H9 (cell line): Measurements from ENCODE around the gene DNAJC7. TPM values are rescaled to one million over a fixed set of nuclear protein-coding genes. Genes with fewer than 3 reads are reported as not detected.

ENCODE experiments used
- DNase-seq: peaks from one replicate; pipeline ENCODE4 v3.0.0-alpha.2; 2017
- H2AFZ ChIP-seq: one replicate; pipeline ENCODE4 v1.6.1; 2013; ENCODE audit warnings: mild to moderate bottlenecking, low read length, control low read depth, moderate library complexity
- H2AK5ac ChIP-seq: 2 replicates; pipeline ENCODE4 v1.6.1; 2013; ENCODE audit warnings: low read length, control low read depth, mixed read lengths; ENCODE audit not compliant: insufficient read length
- H2BK120ac ChIP-seq: one replicate; pipeline ENCODE4 v1.6.1; 2013; ENCODE audit warnings: low read depth, mild to moderate bottlenecking, low read length, control low read depth, inconsistent platforms; ENCODE audit not compliant: poor library complexity, severe bottlenecking
- H2BK12ac ChIP-seq: 2 replicates; pipeline ENCODE4 v1.6.1; 2013; ENCODE audit warnings: low read length, control low read depth, mixed read lengths, low read depth; ENCODE audit not compliant: insufficient read length
- H2BK15ac ChIP-seq: 2 replicates; pipeline ENCODE4 v1.6.1; 2013; ENCODE audit warnings: low read depth, low read length, control low read depth
- H2BK20ac ChIP-seq: one replicate; pipeline ENCODE4 v1.6.1; 2013; ENCODE audit warnings: low read depth, mild to moderate bottlenecking, low read length, control low read depth, inconsistent platforms; ENCODE audit not compliant: poor library complexity, severe bottlenecking
- H2BK5ac ChIP-seq: 2 replicates; pipeline ENCODE4 v1.6.1; 2013; ENCODE audit warnings: low read length, control low read depth, mixed read lengths; ENCODE audit not compliant: insufficient read length
- H3K14ac ChIP-seq: 2 replicates; pipeline ENCODE4 v1.6.1; 2013; ENCODE audit warnings: low read length, control low read depth; ENCODE audit not compliant: insufficient read depth
- H3K18ac ChIP-seq: 2 replicates; pipeline ENCODE4 v1.6.1; 2013; ENCODE audit warnings: low read depth, mild to moderate bottlenecking, mixed read lengths, low read length, control low read depth; ENCODE audit not compliant: insufficient read length
- H3K23ac ChIP-seq: 2 replicates; pipeline ENCODE4 v1.6.1; 2013; ENCODE audit warnings: low read length, control low read depth, mixed read lengths, low read depth; ENCODE audit not compliant: insufficient read length
- H3K23me2 ChIP-seq: 2 replicates; pipeline ENCODE4 v1.6.1; 2013; ENCODE audit warnings: low read depth, mild to moderate bottlenecking, mixed read lengths, low read length, control low read depth; ENCODE audit not compliant: insufficient read length, poor library complexity, severe bottlenecking
- H3K27ac ChIP-seq: 2 replicates; pipeline ENCODE4 v1.5.1; 2013; ENCODE audit warnings: low read length, control low read depth, mixed read lengths, low read depth; ENCODE audit not compliant: insufficient read length
- H3K27me3 ChIP-seq: 2 replicates; pipeline ENCODE4 v1.6.1; 2013; ENCODE audit warnings: low read length, control low read depth, inconsistent platforms; ENCODE audit not compliant: insufficient read depth
- H3K4ac ChIP-seq: 2 replicates; pipeline ENCODE4 v1.6.1; 2013; ENCODE audit warnings: low read depth, mild to moderate bottlenecking, control low read depth, inconsistent platforms, low read length, moderate library complexity
- H3K4me1 ChIP-seq: 2 replicates; pipeline ENCODE4 v1.6.1; 2013; ENCODE audit warnings: low read length, control low read depth, inconsistent platforms; ENCODE audit not compliant: insufficient read depth
- H3K4me2 ChIP-seq: 2 replicates; pipeline ENCODE4 v1.6.1; 2013; ENCODE audit warnings: low read length, control low read depth, mixed read lengths; ENCODE audit not compliant: insufficient read length, insufficient read depth
- H3K56ac ChIP-seq: 2 replicates; pipeline ENCODE4 v1.6.1; 2013; ENCODE audit warnings: low read depth, mild to moderate bottlenecking, mixed read lengths, low read length, control low read depth; ENCODE audit not compliant: insufficient read length
- H3K79me1 ChIP-seq: 2 replicates; pipeline ENCODE4 v1.6.1; 2013; ENCODE audit warnings: low read depth, mild to moderate bottlenecking, moderate library complexity, low read length, control low read depth, inconsistent platforms; ENCODE audit not compliant: insufficient read depth, poor library complexity, severe bottlenecking
- H3K79me2 ChIP-seq: 2 replicates; pipeline ENCODE4 v1.6.1; 2013; ENCODE audit warnings: low read length, control low read depth, inconsistent platforms; ENCODE audit not compliant: insufficient read depth
- H3K9ac ChIP-seq: 2 replicates; pipeline ENCODE4 v1.6.1; 2013; ENCODE audit warnings: low read length, control low read depth, mixed read lengths; ENCODE audit not compliant: insufficient read length; ENCODE audit errors: extremely low read depth
- H3K9me3 ChIP-seq: one replicate; pipeline ENCODE4 v1.6.1; 2013; ENCODE audit warnings: low read depth, low read length, inconsistent platforms; ENCODE audit not compliant: control insufficient read depth
- H3T11ph ChIP-seq: one replicate; pipeline ENCODE4 v1.6.1; 2013; ENCODE audit warnings: mild to moderate bottlenecking, low read length, control low read depth, inconsistent platforms
- H4K20me1 ChIP-seq: one replicate; pipeline ENCODE4 v1.6.1; 2013; ENCODE audit not compliant: control insufficient read depth, insufficient read length, insufficient read depth
- H4K5ac ChIP-seq: 2 replicates; pipeline ENCODE4 v1.6.1; 2013; ENCODE audit warnings: low read depth, mild to moderate bottlenecking, mixed read lengths, low read length, control low read depth; ENCODE audit not compliant: insufficient read length
- H4K8ac ChIP-seq: replicated peaks from 2 replicates; pipeline ENCODE4 v1.6.1; 2013; ENCODE audit warnings: low read length, control low read depth, mixed read lengths, low read depth; ENCODE audit not compliant: insufficient read length
- H4K91ac ChIP-seq: 2 replicates; pipeline ENCODE4 v1.6.1; 2013; ENCODE audit warnings: low read depth, mild to moderate bottlenecking, moderate library complexity, mixed read lengths, low read length, control low read depth; ENCODE audit not compliant: insufficient read length
- H3K27ac Mint-ChIP-seq, 3 experiments: 2 replicates in 2 of 3; 3 replicates in 1 of 3; pipeline ENCODE4 v1.8.0; 2020 to 2021; ENCODE audit warnings: mixed read lengths in 3 of 3, mild to moderate bottlenecking in 1 of 3, moderate library complexity in 1 of 3
- H3K27me3 Mint-ChIP-seq: 2 replicates; pipeline ENCODE4 v1.8.0; 2021; ENCODE audit warnings: low read depth, mild to moderate bottlenecking, moderate library complexity, mixed read lengths
- H3K36me3 Mint-ChIP-seq, 3 experiments: 2 replicates in 2 of 3; 3 replicates in 1 of 3; pipeline ENCODE4 v1.8.0; 2020 to 2021; ENCODE audit warnings: low read depth in 3 of 3, mixed read lengths in 3 of 3; ENCODE audit not compliant: insufficient read depth in 1 of 3
- H3K4me1 Mint-ChIP-seq, 2 experiments: 2 replicates each; pipeline ENCODE4 v1.8.0; 2020; ENCODE audit warnings: mixed read lengths in 2 of 2
- H3K4me3 Mint-ChIP-seq, 2 experiments: 2 replicates in 1 of 2; 3 replicates in 1 of 2; pipeline ENCODE4 v1.8.0; 2020 to 2021; ENCODE audit warnings: mild to moderate bottlenecking in 2 of 2, mixed read lengths in 2 of 2, moderate library complexity in 1 of 2
- H3K9me3 Mint-ChIP-seq, 2 experiments: 2 replicates in 1 of 2; 3 replicates in 1 of 2; pipeline ENCODE4 v1.8.0; 2020; ENCODE audit warnings: mild to moderate bottlenecking in 2 of 2, mixed read lengths in 2 of 2, moderate library complexity in 1 of 2
- CTCF ChIP-seq: fragments of 200-600 bp; sonication (generic); conservative IDR thresholded peaks from 3 replicates; pipeline ENCODE4 v1.8.0; 2021; ENCODE audit warnings: antibody characterized with exemption, mild to moderate bottlenecking
- WGBS: extraction: QIAGEN DNeasy Blood & Tissue Kit; methylation state at CpG from one replicate; pipeline ENCODE4 v1.1.7; 2013; ENCODE audit warnings: missing lambda C conversion rate, low lambda C conversion rate, mixed read lengths; ENCODE audit not compliant: insufficient read length; ENCODE audit errors: extremely low coverage; 5-methylcytosine and 5-hydroxymethylcytosine counted together
- total RNA-seq: library from RNA; stranded (reverse); gene quantifications from 2 replicates; pipeline ENCODE4 v1.2.1, GENCODE V29; 2021

Gene DNAJC7
- total RNA-seq, 1 experiment from 2014 or later, result 141 TPM

- no peak overlapping the region for H3K14ac ChIP-seq
- H3K23me2 ChIP-seq, result no peaks in the 10 kb centered on the region
- peak overlapping the region in 2 of 3 experiments; percentile 80 to 84; a peak in 3 of 7 replicates for H3K27ac Mint-ChIP-seq
- peaks cover 18 to 32% of the 10 kb centered on the region in 2 experiments for H3K4me1 Mint-ChIP-seq
- peaks cover 12 to 25% (median 20%) of the 10 kb centered on the region in 3 experiments for H3K36me3 Mint-ChIP-seq
- no peak overlapping the region for H4K91ac ChIP-seq
- no peak overlapping the region for H4K8ac ChIP-seq
- no peaks in the 10 kb centered on the region for H3K79me2 ChIP-seq
- H2BK15ac ChIP-seq, result no peak overlapping the region
- peak; percentile 89 for DNase-seq
- no peak overlapping the region for H3K56ac ChIP-seq
- no peaks in the 10 kb centered on the region for H4K20me1 ChIP-seq
- H2BK12ac ChIP-seq, result no peak overlapping the region
- H3K27ac ChIP-seq, result no peak overlapping the region
- H3K4me1 ChIP-seq, result no peaks in the 10 kb centered on the region
- no peak overlapping the region for H3K4ac ChIP-seq
- no peak overlapping the region for H3K23ac ChIP-seq
- H2AFZ ChIP-seq, result no peak overlapping the region
- no peaks in the 10 kb centered on the region for H3K9me3 Mint-ChIP-seq
- no peak overlapping the region for H2BK120ac ChIP-seq
- peaks cover 1% of the 10 kb centered on the region for H3K27me3 Mint-ChIP-seq
- peak overlapping the region in 1 of 2 experiments; percentile 37; a peak in 2 of 5 replicates for H3K4me3 Mint-ChIP-seq
- H3K9me3 ChIP-seq, result no peaks in the 10 kb centered on the region
- H2AK5ac ChIP-seq, result no peak overlapping the region
- H3K27me3 ChIP-seq, result no peaks in the 10 kb centered on the region
- no peak overlapping the region for H2BK5ac ChIP-seq
- no CpG with 5 or more reads among the region's 19 CpGs for WGBS
- H3K18ac ChIP-seq, result no peak overlapping the region
- H4K5ac ChIP-seq, result no peak overlapping the region
- no peaks in the 10 kb centered on the region for H3K79me1 ChIP-seq
- no peak overlapping the region for H2BK20ac ChIP-seq
- no peak overlapping the region for H3K4me2 ChIP-seq
- no peak overlapping the region for H3K9ac ChIP-seq
- H3T11ph ChIP-seq, result no peak overlapping the region
- TF ChIP-seq CTCF, result peak; percentile 76
Measured at GRCh38 chr17:42027961-42028790, 10.9 kb upstream of the DNAJC7 start.
